Fibroblast of lung (primary cell): ENCODE measurements around the gene PNPO.

Experiments
- EZH2 ChIP-seq: IDR thresholded peaks from 2 replicates; pipeline ENCODE4 v1.5.1; 2012; ENCODE audit warnings: low read length, control low read depth, mild to moderate bottlenecking; ENCODE audit errors: missing control alignments
- TF ChIP-seq, protein P1 (sequence below), 2 donors: IDR thresholded peaks in 1 of 2; conservative IDR thresholded peaks in 1 of 2; 1 replicate in 1 of 2; 2 replicates in 1 of 2; pipeline ENCODE4 v1.5.1; 2011 to 2012; ENCODE audit warnings: low read length in 2 of 2, control low read depth in 1 of 2, inconsistent platforms in 1 of 2, low read depth in 1 of 2, mild to moderate bottlenecking in 1 of 2

DNA sequence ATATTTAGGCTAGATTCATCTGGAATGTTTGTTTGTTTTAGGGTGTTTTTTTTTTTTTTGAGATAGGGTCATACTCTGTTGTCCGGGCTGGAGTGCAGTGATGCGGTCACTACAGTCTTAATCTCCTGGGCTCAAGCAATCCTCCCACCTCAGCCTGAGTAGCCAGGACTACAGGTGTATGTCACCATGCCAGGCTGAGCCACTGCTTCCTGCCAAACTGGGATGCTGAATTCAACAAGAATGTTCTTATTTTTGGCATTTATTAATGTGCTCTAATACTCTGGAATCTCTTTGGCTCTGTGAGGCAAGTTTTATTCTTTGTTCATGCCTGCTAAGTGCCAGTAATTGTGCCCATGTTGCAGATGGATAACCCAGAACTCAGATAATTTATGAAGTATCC, 23.8 kb upstream of the PNPO start:
- TF ChIP-seq, protein P1, sequence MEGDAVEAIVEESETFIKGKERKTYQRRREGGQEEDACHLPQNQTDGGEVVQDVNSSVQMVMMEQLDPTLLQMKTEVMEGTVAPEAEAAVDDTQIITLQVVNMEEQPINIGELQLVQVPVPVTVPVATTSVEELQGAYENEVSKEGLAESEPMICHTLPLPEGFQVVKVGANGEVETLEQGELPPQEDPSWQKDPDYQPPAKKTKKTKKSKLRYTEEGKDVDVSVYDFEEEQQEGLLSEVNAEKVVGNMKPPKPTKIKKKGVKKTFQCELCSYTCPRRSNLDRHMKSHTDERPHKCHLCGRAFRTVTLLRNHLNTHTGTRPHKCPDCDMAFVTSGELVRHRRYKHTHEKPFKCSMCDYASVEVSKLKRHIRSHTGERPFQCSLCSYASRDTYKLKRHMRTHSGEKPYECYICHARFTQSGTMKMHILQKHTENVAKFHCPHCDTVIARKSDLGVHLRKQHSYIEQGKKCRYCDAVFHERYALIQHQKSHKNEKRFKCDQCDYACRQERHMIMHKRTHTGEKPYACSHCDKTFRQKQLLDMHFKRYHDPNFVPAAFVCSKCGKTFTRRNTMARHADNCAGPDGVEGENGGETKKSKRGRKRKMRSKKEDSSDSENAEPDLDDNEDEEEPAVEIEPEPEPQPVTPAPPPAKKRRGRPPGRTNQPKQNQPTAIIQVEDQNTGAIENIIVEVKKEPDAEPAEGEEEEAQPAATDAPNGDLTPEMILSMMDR (conservative IDR thresholded peaks at IDR 0.05 in 1 of 2, IDR thresholded peaks at IDR 0.05 in 1 of 2; ENCODE audit: low read depth in 1 of 2, low read length in 2 of 2) = no peak
- TF ChIP-seq EZH2 = no peak
